22Rv1 (cell line): Measurements from ENCODE around the gene PPP1R14C.

Experiments
- ZFX ChIP-seq: fragments of 450-650 bp; IDR thresholded peaks from 2 replicates; pipeline ENCODE4 v1.6.1; 2017; ENCODE audit warnings: antibody characterized with exemption, borderline replicate concordance
- TF ChIP-seq, protein P1 (sequence below): fragments of 450-650 bp; IDR thresholded peaks from 2 replicates; pipeline ENCODE4 v1.5.1; 2017; ENCODE audit warnings: mild to moderate bottlenecking

DNA sequence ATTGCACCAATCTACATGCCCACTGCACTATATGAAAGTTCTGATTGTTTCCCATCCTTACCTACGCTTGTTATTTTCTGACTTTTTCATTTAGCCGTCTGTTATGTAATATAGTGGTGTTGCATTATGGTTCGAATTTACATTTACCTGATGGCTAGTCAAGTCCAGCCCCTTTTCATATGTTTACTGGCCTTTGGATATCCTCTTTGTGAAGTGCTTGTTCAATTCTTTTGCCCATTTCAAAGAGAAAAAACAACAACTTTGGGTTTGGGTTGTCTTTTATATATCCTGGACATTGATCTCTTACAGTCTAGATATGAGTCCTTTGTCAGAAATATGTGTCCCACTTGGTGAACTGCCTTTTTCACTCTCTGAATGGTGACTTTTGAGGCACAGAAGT, 21.1 kb downstream of the PPP1R14C start:
- TF ChIP-seq, protein P1, sequence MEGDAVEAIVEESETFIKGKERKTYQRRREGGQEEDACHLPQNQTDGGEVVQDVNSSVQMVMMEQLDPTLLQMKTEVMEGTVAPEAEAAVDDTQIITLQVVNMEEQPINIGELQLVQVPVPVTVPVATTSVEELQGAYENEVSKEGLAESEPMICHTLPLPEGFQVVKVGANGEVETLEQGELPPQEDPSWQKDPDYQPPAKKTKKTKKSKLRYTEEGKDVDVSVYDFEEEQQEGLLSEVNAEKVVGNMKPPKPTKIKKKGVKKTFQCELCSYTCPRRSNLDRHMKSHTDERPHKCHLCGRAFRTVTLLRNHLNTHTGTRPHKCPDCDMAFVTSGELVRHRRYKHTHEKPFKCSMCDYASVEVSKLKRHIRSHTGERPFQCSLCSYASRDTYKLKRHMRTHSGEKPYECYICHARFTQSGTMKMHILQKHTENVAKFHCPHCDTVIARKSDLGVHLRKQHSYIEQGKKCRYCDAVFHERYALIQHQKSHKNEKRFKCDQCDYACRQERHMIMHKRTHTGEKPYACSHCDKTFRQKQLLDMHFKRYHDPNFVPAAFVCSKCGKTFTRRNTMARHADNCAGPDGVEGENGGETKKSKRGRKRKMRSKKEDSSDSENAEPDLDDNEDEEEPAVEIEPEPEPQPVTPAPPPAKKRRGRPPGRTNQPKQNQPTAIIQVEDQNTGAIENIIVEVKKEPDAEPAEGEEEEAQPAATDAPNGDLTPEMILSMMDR = no peak
- no peak for TF ChIP-seq ZFX
